Embryonic facial prominence (tissue), 1 donor: ENCODE measurements around the gene JADE1.

Experiments
- DNase-seq: peaks from one replicate; pipeline ENCODE4 v3.0.0-alpha.2; 2016; ENCODE audit errors: extremely low spot score

Gene JADE1

GRCh38 chr4:128844931-128845330, 35.4 kb downstream of the JADE1 start:
- no peak for DNase-seq

- no peak for DNase-seq
These were observed 36.6 kb downstream of the JADE1 start for GRCh38 chr4:128846063-128846462.

GRCh38 chr4:128847082-128847724, 37.7 kb downstream of the JADE1 start:
- DNase-seq, result no peak

GRCh38 chr4:128848461-128848860, 39.0 kb downstream of the JADE1 start:
- no peak for DNase-seq

- no peak for DNase-seq
These were observed 40.8 kb downstream of the JADE1 start for GRCh38 chr4:128850252-128850651.

- no peak for DNase-seq
These were observed 44.2 kb downstream of the JADE1 start for GRCh38 chr4:128853741-128854140.

GRCh38 chr4:128854433-128854832, 44.9 kb downstream of the JADE1 start:
- no peak for DNase-seq

GRCh38 chr4:128855621-128856020, 46.1 kb downstream of the JADE1 start:
- DNase-seq, result no peak

GRCh38 chr4:128856246-128856645, 46.7 kb downstream of the JADE1 start:
- no peak for DNase-seq

- DNase-seq, result no peak
These were observed 49.6 kb downstream of the JADE1 start for GRCh38 chr4:128858879-128859671.

- no peak for DNase-seq
These were observed 50.6 kb downstream of the JADE1 start for GRCh38 chr4:128859887-128860677.

- DNase-seq, result no peak
These were observed 52.5 kb downstream of the JADE1 start for GRCh38 chr4:128861856-128862518.

GRCh38 chr4:128862608-128863311, 53.3 kb downstream of the JADE1 start:
- no peak for DNase-seq

GRCh38 chr4:128863312-128864075, 54.0 kb downstream of the JADE1 start:
- DNase-seq, result peak; percentile 54

GRCh38 chr4:128865132-128865531, 55.6 kb downstream of the JADE1 start:
- DNase-seq, result no peak

- DNase-seq, result no peak
These were observed 56.8 kb downstream of the JADE1 start for GRCh38 chr4:128866269-128866668.

- DNase-seq, result no peak
These were observed 57.2 kb downstream of the JADE1 start for GRCh38 chr4:128866691-128867090.

- DNase-seq, result no peak
These were observed 59.3 kb downstream of the JADE1 start for GRCh38 chr4:128868758-128869157.

GRCh38 chr4:128869776-128870509, 60.4 kb downstream of the JADE1 start:
- DNase-seq, result no peak

- DNase-seq, result no peak
These were observed 62.4 kb downstream of the JADE1 start for GRCh38 chr4:128871948-128872347.
